Mesodermal cell (in vitro differentiated cells): Measurements from ENCODE around the gene ITPK1.

Source experiments
- H3K27ac ChIP-seq: 2 replicates; pipeline ENCODE4 v1.7.0; 2013; ENCODE audit warnings: mild to moderate bottlenecking, low read depth, low read length, moderate library complexity; ENCODE audit not compliant: severe bottlenecking
- H3K36me3 ChIP-seq: 2 replicates; pipeline ENCODE4 v1.7.1; 2013; ENCODE audit warnings: mild to moderate bottlenecking, low read length, moderate library complexity; ENCODE audit not compliant: control insufficient read depth, insufficient read depth
- H3K4me1 ChIP-seq: one replicate; pipeline ENCODE4 v1.7.1; 2013; ENCODE audit warnings: mild to moderate bottlenecking, low read length; ENCODE audit not compliant: insufficient read depth, control insufficient read depth, poor library complexity, severe bottlenecking
- H3K4me3 ChIP-seq: 2 replicates; pipeline ENCODE4 v1.7.0; 2013; ENCODE audit warnings: low read length, control low read depth, mild to moderate bottlenecking; ENCODE audit not compliant: insufficient read depth, poor library complexity, severe bottlenecking; ENCODE audit errors: extremely low read depth
- H3K9me3 ChIP-seq: 2 replicates; pipeline ENCODE4 v1.7.1; 2013; ENCODE audit warnings: mild to moderate bottlenecking, low read length, moderate library complexity; ENCODE audit not compliant: control insufficient read depth
- WGBS, 2 experiments: methylation state at CpG; one replicate each; pipeline ENCODE4 v1.1.5; 2013; ENCODE audit warnings: missing lambda C conversion rate in 2 of 2; ENCODE audit not compliant: insufficient coverage in 2 of 2; 5-methylcytosine and 5-hydroxymethylcytosine counted together

Gene ITPK1

GRCh38 chr14:92931681-92932447, 183.9 kb downstream of the ITPK1 start:
- Histone ChIP-seq H3K4me3 (no peak overlapping the region), H3K27ac (no peak overlapping the region), H3K4me1 (no peaks in the 10 kb centered on the region), H3K9me3 (no peaks in the 10 kb centered on the region), H3K36me3 (no peaks in the 10 kb centered on the region)
- 91 to 95% methylated on average over 5 to 9 of the region's 18 CpGs for WGBS, 2 experiments

GRCh38 chr14:92930737-92931602, 184.8 kb downstream of the ITPK1 start:
- Histone ChIP-seq H3K36me3 (no peaks in the 10 kb centered on the region), H3K9me3 (no peaks in the 10 kb centered on the region), H3K4me1 (no peaks in the 10 kb centered on the region), H3K27ac (no peak overlapping the region), H3K4me3 (no peak overlapping the region)
- WGBS, 2 experiments: 75 to 91% methylated on average over 6 of the region's 8 CpGs

- H3K27ac ChIP-seq: no peak overlapping the region
- WGBS, 2 experiments: 90 to 95% methylated on average over 14 to 19 of the region's 20 CpGs
- H3K4me1 ChIP-seq: no peaks in the 10 kb centered on the region
- H3K4me3 ChIP-seq: no peak overlapping the region
- no peaks in the 10 kb centered on the region for H3K9me3 ChIP-seq
- H3K36me3 ChIP-seq: no peaks in the 10 kb centered on the region
These were observed 185.8 kb downstream of the ITPK1 start for GRCh38 chr14:92929689-92930608.

- H3K4me3 ChIP-seq: no peak overlapping the region
- 87 to 89% methylated on average over 11 to 12 of the region's 12 CpGs for WGBS, 2 experiments
- no peaks in the 10 kb centered on the region for H3K36me3 ChIP-seq
- H3K4me1 ChIP-seq: no peaks in the 10 kb centered on the region
- no peaks in the 10 kb centered on the region for H3K9me3 ChIP-seq
- no peak overlapping the region for H3K27ac ChIP-seq
These were observed 186.6 kb downstream of the ITPK1 start for GRCh38 chr14:92928961-92929688.

GRCh38 chr14:92928258-92928629, 187.5 kb downstream of the ITPK1 start:
- Histone ChIP-seq H3K4me3 (no peak overlapping the region), H3K27ac (no peak overlapping the region), H3K4me1 (no peaks in the 10 kb centered on the region), H3K36me3 (no peaks in the 10 kb centered on the region), H3K9me3 (no peaks in the 10 kb centered on the region)
- WGBS, 2 experiments: 50% methylated on average over 1 of the region's 3 CpGs; no CpG with 5 or more reads in 1 of the 2 experiments

- H3K4me1 ChIP-seq: no peaks in the 10 kb centered on the region
- no peak overlapping the region for H3K4me3 ChIP-seq
- H3K9me3 ChIP-seq: no peaks in the 10 kb centered on the region
- no peaks in the 10 kb centered on the region for H3K36me3 ChIP-seq
- 80 to 97% methylated on average over 10 to 14 of the region's 14 CpGs for WGBS, 2 experiments
- H3K27ac ChIP-seq: no peak overlapping the region
These were observed 188.1 kb downstream of the ITPK1 start for GRCh38 chr14:92927349-92928257.

- 78 to 93% methylated on average over 3 of the region's 3 CpGs for WGBS, 2 experiments
- Histone ChIP-seq H3K4me1 (no peaks in the 10 kb centered on the region), H3K27ac (no peak overlapping the region), H3K9me3 (no peaks in the 10 kb centered on the region), H3K4me3 (no peak overlapping the region), H3K36me3 (no peaks in the 10 kb centered on the region)
These were observed 188.8 kb downstream of the ITPK1 start for GRCh38 chr14:92926931-92927330.

GRCh38 chr14:92926180-92926845, 189.4 kb downstream of the ITPK1 start:
- Histone ChIP-seq H3K4me1 (no peaks in the 10 kb centered on the region), H3K9me3 (no peaks in the 10 kb centered on the region), H3K4me3 (no peak overlapping the region), H3K36me3 (no peaks in the 10 kb centered on the region), H3K27ac (no peak overlapping the region)
- whole genome bisulfite sequencing, 2 experiments: 85 to 88% methylated on average over 3 to 4 of the region's 5 CpGs

- Histone ChIP-seq H3K27ac (no peak overlapping the region), H3K36me3 (no peaks in the 10 kb centered on the region), H3K4me1 (no peaks in the 10 kb centered on the region), H3K4me3 (no peak overlapping the region), H3K9me3 (no peaks in the 10 kb centered on the region)
- 63 to 83% methylated on average over 5 of the region's 6 CpGs for WGBS, 2 experiments
These were observed 190.3 kb downstream of the ITPK1 start for GRCh38 chr14:92925446-92925845.
